Erythroblast (primary cell): Measurements from ENCODE around the gene IFI44.
A peak's percentile ranks its signal among the peaks of the same experiment; 100 is the strongest.

ENCODE experiments used
- DNase-seq, 2 experiments: peaks; one replicate each; lab custom pipeline; 2025; lab: John Stamatoyannopoulos, UW
- GATA1 ChIP-seq: IDR thresholded peaks from 2 replicates; pipeline ENCODE4 v1.6.1; 2011; ENCODE audit warnings: low read depth, mild to moderate bottlenecking, control low read depth, low read length, moderate library complexity
- POLR2A ChIP-seq: IDR thresholded peaks from 2 replicates; pipeline ENCODE4 v1.6.1; 2011; ENCODE audit warnings: mild to moderate bottlenecking, low read length

Gene IFI44

DNA sequence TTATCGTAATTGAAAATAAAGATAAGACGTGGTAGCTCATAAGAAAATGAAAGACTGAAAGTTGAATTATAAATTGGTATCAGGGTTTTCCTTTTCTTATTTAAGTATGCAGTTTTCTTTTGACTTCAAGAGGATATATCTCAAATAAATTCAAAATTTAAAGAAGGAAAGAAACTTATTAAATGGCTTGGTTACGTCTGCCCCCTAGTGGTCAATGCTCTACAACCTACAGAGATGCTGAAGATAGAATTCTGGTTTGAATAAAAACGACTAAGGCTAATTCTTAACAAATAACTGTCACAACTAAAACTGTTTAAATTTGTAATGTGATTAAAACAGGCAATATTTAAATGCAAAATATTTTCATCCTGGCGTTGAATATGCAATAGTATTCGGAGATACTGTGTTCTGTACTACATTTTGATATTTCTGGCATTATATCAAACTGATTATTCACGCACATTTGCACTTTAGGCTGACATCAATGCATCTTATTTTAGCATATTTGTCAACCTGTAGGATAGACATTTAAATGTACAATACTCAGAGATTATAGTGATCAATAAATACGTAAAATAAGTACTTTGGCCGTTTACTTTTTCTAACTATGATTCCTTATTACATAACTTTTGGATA lies 26.8 kb downstream of the IFI44 start:
- no peak for TF ChIP-seq GATA1
- no peak for TF ChIP-seq POLR2A
- peak; percentile 60 to 79 for DNase-seq

DNA sequence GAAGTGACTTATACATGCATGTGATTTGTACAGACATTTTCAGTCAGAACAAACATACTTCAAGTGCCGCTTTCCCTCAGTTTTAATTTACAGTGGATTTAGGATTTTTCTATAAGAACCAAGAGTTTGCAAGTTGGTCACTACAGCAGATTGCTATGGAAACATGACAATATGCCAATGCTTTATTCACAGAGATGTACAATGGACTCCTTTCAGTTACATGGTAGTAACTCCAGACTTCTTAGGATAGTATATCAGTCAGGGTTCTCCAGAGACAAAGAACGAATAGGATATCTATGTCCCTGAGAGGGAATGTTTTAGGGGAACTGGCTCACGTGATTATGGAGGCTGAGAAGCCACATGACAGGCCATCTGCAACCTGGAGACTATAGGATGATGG lies 27.4 kb downstream of the IFI44 start:
- no peak for DNase-seq
- TF ChIP-seq GATA1 (no peak), POLR2A (no peak)

DNA sequence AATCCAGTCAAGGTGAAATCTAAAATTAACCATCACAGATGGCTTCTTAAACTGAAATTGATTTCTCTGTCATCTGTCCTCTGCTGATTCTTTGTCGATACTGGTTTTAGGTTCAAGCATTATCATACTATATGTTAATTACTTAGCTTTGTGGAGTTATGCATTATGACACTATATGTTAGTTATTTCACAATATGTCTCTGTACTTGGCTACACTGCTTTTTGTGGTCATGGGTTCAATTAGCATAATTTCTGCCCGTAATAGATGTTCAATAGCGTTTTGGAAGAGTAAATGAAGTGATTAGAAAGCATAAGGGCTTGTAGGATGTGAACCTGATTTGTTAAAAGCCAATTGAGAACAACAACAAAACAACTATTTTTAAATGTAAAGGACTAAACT lies 28.2 kb downstream of the IFI44 start:
- DNase-seq, result no peak
- TF ChIP-seq POLR2A, result no peak
- no peak for TF ChIP-seq GATA1

DNA sequence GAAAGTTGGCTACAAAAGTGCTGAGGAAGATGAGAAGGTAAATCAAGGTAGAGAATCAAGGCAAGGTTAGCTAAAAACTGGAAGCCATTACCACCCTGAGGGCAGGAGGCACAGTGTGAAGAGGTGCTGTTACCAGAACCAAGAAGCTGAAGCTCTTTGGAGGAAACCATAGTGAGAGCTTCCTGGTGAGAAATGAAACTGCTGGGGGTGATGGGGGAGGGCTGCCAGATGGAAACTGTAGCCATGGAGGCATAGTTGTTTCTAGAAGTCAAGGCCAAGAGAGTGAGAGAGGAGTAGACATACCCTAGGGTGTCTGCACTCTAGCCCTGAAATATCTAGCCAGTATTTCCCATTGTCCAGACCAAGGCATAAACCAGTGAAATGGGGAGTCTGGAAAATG lies 28.7 kb downstream of the IFI44 start:
- no peak for TF ChIP-seq POLR2A
- no peak for TF ChIP-seq GATA1
- DNase-seq, result no peak

DNA sequence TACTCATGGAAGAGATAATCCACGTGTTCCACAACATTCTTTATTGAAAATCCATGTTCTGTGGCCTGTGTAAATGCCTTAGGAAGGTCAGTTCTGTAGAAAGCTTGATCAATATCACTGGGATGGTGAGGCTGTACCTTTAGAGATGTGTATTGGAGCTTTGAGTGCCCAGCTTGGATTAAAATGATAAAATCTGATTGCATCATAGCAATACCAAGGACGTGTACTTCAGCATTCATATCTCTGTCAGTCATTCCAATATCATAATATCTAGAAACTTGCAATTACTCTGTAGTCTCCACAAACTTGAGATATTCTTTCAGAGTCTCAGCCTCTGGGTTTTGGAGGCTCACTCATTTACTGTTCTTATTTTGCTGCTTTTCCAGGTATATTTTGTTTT lies 31.6 kb downstream of the IFI44 start:
- TF ChIP-seq GATA1, result no peak
- no peak for TF ChIP-seq POLR2A
- no peak for DNase-seq

DNA sequence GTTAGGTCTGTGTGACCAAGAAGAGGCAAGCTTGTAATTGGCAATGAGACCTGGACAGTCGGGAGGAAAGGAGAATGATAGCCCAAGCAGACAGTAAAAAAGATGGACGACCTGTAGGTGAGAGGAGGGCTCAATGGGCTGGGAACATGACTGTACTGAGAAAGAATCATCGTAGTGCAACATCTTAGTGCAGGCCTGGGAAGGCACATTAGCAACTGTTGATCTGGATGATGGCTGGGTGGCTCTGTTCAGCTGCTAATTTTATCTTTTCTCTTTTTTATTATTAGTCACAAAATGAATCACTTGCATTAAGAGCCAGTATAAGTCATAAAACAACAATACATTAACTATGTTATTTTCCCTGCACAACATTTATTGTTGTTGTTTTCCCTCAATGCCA lies 32.9 kb downstream of the IFI44 start:
- no peak for DNase-seq
- TF ChIP-seq GATA1 (no peak), POLR2A (no peak)

DNA sequence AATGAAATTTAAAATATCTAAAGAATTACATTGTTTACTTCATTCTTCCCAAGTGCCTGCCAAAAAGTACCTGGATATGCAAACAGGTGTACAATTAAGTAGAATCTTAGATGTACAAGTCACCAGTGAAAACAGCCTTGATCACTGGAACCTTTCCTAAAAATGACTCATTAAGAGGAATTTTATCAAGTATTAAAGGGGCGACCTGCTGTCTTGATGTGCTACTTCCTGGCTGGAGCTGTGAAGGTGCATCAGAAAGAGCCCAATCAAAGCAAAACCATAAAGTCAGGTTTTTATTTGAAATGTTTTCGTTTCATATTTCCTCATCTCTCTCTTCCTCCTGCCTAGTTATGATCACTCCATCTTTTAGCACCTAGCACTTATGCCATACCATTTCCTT lies 33.4 kb downstream of the IFI44 start:
- no peak for TF ChIP-seq POLR2A
- no peak for TF ChIP-seq GATA1

DNA sequence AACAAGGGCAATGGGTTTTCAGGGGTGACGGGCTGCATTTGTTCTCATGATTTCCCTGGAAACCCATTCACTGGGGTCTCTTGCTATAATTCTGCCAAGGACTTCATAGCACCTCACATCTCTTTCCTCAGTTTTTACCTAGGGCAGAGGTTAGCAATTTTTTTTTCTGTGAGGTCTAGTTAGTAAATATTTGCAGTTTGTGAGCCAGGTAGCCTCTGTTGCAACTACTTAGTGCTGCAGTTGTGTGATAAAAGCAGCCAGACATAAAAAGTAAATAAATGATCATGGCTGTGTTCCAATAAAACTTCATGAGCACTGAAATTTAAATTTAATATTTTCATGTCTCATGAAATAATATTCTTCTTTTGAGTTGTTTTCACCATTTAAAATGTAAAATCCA lies 37.7 kb downstream of the IFI44 start:
- DNase-seq, result no peak
- TF ChIP-seq POLR2A (no peak), GATA1 (no peak)

More for the DNA sequence above, 33.4 kb downstream of the IFI44 start:
- DNase-seq, result no peak

DNA sequence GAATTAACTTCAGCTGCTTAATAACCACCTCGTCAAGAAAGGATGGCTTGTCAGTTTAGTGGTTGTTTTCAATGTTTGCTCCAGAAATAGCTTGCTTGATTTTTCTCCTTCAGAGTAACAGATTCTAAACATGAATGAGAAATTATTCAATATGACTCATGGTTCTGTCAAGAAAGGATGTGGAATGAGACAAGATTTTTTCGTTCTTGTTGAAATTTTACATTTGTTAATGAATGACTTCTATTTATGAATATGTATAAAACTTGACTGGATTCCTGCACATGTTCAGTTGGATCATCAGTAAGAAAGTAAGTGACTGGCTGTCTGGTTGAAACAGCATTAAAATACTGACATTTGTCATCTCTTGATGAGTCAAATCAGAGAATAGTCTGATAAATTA lies 38.3 kb downstream of the IFI44 start:
- TF ChIP-seq POLR2A (no peak), GATA1 (no peak)
- no peak for DNase-seq

DNA sequence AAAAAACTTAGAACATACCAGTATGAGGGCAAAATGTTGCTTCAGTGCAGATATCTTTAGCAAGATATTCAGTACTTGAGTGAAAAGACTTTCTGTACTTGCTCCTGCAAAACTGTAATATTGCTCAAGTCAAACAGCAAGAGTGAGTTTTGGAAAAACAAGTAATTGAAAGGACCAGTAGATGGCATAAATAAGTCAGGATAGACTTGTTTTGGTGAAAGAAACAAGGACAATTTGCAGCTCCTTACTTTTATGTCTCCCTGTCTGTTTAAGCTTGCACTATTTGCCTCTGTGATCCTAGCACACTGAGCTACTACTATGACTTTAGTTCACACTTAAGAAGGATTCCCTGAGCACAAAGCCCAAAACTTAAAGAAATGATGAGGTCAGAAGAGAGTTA lies 39.1 kb downstream of the IFI44 start:
- TF ChIP-seq GATA1, result no peak
- TF ChIP-seq POLR2A, result no peak
- DNase-seq, result no peak

DNA sequence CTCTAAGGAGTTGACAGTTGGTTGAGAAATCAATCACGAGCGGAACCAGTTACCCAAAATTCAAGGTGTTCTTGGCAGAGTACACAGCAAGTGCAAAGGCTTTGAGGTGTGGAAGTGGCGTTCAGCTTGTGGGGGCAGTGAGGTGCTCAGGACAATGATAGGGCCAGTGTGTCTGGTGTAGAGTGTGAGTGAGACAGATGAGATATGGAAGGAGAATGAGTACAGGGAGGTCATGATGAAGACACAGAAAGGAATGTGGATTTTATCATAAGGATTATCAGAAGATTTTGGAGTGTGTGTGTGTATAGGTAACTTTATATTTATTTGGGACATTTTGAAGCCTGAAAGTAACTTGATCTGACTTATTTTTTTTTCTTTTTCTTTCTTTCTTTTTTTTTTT lies 40.9 kb downstream of the IFI44 start:
- TF ChIP-seq GATA1 (no peak), POLR2A (no peak)
- DNase-seq, result no peak

DNA sequence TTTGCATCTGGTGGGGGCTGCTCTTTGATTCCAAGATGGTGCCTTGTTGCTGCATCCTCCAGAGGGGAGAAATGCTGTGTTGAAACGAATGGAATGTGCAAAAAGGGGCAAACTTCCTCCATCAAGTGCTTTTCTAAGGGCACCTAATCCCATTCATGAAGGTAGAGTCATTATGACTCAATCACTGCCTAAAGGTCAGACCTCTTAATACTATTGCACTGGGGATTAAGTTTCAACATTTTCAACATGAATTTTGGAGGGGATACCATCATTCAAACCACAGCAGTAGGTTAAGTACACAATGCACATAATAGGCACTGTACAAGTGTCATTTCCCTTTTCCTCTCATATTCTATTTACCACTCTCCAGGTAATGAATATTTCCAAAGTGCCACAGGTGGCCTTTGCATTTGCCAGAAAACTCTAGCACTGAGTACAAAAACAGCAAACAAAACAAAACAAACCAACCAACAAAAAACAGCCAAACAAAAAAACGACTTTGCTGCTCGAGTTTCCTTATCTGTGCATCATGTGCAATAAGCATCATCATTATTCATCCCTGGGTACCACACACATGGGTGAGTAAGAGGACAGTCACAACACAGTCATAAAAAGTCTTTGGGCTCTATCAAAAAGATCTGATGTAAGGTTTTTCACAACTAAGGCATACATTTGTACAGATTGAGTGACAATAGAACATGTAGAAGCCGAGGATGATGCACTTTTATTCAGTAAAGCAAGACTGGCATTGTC lies 42.5 kb downstream of the IFI44 start:
- no peak for TF ChIP-seq POLR2A
- no peak for TF ChIP-seq GATA1
- no peak for DNase-seq

DNA sequence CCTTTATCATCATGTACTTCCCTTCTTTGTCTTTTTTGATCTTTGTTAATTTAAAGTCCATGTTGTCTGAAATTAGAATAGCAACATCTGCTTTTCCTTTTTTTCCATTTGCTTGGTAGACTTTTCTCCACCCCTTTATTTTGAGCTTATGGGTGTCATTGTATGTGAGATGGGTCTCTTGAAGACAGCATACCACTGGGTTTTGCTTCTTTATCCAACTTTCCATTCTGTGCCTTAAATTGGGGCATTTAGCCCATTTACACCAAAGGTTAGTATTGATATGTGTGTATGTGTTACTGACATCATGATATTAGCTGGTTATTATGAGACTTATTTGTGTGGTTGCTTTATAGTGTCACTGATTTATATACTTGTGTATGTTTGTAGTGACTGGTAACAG lies 50.2 kb downstream of the IFI44 start:
- DNase-seq, result no peak

DNA sequence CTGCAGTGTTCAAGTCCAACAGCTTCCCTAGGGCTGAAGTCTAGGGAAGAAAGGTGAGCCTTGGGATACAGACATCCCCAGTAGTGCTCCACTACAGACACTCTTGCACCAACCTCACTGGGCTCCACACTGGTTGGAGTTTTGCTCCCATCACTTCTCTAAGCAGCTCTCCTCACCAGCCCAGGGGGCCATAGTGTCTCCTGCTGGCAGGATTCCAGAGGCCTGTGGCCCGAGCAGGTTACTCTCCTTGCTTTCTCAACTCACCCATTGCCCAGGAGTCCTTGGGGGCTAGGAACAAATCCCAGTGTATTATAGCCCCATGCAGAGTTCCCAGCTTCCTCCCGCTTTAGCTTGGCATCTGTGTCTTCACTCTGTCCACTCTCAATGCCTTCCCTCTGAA lies 52.8 kb downstream of the IFI44 start:
- TF ChIP-seq GATA1 (no peak), POLR2A (no peak)
- no peak for DNase-seq

More for the DNA sequence above, 50.2 kb downstream of the IFI44 start:
- TF ChIP-seq GATA1 (no peak), POLR2A (no peak)
